Vagina (tissue), 2 donors: Measurements from ENCODE around the gene UBE3D. TPM values are rescaled to one million over a fixed set of nuclear protein-coding genes. Genes with fewer than 3 reads are reported as not detected.

Source experiments
- DNase-seq, 2 donors: peaks; one replicate each; pipeline ENCODE4 v3.0.0-alpha.2; 2017; ENCODE audit errors: extremely low spot score in 2 of 2
- H3K27ac ChIP-seq: fragments of 200-600 bp; sonication (generic); one replicate; pipeline ENCODE4 v1.5.1; 2019
- H3K27me3 ChIP-seq: fragments of 200-600 bp; sonication (generic); one replicate; pipeline ENCODE4 v1.5.1; 2019
- H3K36me3 ChIP-seq, 2 donors: fragments of 200-600 bp; sonication (generic); one replicate each; pipeline ENCODE4 v1.5.1; 2017 to 2019
- H3K4me1 ChIP-seq: fragments of 200-600 bp; sonication (generic); one replicate; pipeline ENCODE4 v1.5.1; 2019
- H3K4me3 ChIP-seq, 2 donors: fragments of 200-600 bp; sonication (generic); 1 replicate in 1 of 2; 2 replicates in 1 of 2; pipeline ENCODE4 v1.5.1; 2016 to 2019
- H3K9me3 ChIP-seq: fragments of 200-600 bp; sonication (generic); one replicate; pipeline ENCODE4 v1.5.1; 2019
- POLR2A ChIP-seq, 2 donors: fragments of 450-650 bp; IDR thresholded peaks; one replicate each; pipeline ENCODE4 v1.6.1; 2017; ENCODE audit warnings: antibody characterized with exemption in 2 of 2, mild to moderate bottlenecking in 2 of 2, moderate library complexity in 2 of 2
- POLR2AphosphoS5 ChIP-seq, 2 donors: sonication (generic); formaldehyde crosslinking; IDR thresholded peaks; one replicate each; pipeline ENCODE4 v1.9.0; 2017; ENCODE audit warnings: antibody characterized with exemption in 2 of 2, mild to moderate bottlenecking in 2 of 2, low read depth in 1 of 2; ENCODE audit not compliant: insufficient read depth in 1 of 2
- intact Hi-C: fragments of 100-400 bp; cut with DNase I; formaldehyde crosslinking; loops from one replicate; pipeline ENCODE4 v1.15.1; 2023
- total RNA-seq: library from RNA; depleted of rRNA; stranded (reverse); fragments of >200 nt; gene quantifications from one replicate; pipeline ENCODE4 v1.2.3, GENCODE V29; 2016
- TF ChIP-seq, protein P1 (sequence below), 3 experiments: fragments of 450-650 bp in 2 of 3; fragments of 200-600 bp in 1 of 3; sonication (generic) in 1 of 3; IDR thresholded peaks; one replicate each; pipeline ENCODE4 v1.5.1; 2017 to 2019; ENCODE audit warnings: antibody characterized with exemption in 3 of 3, mild to moderate bottlenecking in 2 of 3, moderate library complexity in 2 of 3

Gene UBE3D
- total RNA-seq, 1 donor from 2014 or later, result 8.3 TPM

DNA sequence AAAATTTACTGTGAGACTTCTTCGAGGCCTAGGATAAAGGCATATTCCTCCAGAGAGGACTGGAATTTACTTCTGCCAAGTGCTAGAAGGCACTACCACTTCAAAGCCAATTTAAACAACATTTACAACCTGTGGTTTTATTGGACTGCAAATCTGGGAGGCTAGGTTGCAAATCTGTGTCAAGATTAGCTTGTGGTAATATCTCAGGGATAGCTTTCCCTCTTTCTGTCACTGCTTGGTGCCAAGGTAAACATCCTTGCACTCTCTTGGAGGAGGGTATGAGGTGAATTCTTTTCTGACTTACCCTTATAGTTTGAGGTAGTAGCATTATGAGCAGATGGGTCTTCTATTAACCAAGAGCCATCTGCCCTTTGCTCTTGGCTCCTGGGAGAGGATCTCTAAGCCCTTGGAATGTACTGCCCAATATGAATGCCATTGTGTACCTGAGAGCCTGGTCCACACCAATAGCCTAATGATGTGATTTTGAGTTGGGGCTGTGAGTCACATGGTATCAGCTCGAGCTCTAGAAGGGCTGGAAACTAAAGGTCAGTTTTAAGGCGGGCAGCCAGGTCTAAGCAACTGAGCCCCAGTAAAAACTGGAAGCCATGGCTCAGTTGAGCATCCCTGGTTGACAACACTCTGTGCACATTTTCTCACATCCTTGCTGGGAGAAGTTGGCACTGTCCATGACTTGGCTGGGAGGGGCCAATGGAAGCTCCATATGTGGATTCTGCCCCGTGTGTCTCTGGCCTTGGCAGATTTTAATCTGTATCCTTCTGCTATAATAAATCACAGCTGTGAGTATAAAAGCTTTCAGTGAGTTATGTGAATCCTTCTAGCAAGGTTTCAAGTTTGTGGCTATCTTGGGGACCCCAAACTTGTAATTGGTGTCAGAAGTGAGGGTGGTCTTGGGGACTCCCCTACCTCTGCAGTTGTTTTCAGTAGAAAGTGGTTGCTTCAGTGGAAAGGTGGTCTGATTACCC lies 188.1 kb downstream of the UBE3D start:
- no peaks in the 10 kb centered on the region for H3K9me3 ChIP-seq
- no peak for DNase-seq
- no peak overlapping the region for H3K27ac ChIP-seq

DNA sequence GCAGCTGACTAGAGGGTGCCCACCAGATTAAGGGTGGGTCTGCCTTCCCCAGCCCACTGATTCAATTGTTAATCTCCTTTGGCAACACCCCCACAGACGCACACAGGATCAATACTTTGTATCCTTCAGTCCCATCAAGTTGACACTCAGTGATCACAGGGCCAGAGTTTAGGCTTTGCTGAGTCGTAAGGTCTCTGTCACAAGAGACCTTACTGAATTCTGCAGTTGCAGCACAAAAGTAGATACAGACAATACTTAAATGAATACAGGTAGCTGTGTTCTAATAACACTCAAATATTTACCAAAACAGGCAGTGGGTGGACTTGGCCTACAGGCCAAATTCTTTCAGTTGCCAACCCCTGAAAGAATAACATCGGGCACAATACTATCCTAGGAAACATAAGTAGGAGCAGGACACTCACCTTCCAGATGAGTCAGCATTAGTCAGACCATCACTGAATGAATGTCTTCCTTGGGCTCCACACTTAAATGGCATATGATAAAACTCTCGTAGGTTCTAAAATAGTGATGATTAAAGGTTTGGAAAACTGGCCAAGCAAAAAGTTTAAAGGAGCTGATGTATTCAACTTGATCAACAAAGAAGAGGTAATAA lies 190.0 kb downstream of the UBE3D start:
- no peak overlapping the region for H3K27ac ChIP-seq
- intact Hi-C loops, result no loop called here
- TF ChIP-seq, protein P1, sequence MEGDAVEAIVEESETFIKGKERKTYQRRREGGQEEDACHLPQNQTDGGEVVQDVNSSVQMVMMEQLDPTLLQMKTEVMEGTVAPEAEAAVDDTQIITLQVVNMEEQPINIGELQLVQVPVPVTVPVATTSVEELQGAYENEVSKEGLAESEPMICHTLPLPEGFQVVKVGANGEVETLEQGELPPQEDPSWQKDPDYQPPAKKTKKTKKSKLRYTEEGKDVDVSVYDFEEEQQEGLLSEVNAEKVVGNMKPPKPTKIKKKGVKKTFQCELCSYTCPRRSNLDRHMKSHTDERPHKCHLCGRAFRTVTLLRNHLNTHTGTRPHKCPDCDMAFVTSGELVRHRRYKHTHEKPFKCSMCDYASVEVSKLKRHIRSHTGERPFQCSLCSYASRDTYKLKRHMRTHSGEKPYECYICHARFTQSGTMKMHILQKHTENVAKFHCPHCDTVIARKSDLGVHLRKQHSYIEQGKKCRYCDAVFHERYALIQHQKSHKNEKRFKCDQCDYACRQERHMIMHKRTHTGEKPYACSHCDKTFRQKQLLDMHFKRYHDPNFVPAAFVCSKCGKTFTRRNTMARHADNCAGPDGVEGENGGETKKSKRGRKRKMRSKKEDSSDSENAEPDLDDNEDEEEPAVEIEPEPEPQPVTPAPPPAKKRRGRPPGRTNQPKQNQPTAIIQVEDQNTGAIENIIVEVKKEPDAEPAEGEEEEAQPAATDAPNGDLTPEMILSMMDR (IDR thresholded peaks at IDR 0.05), result no peak
- TF ChIP-seq POLR2AphosphoS5 (IDR thresholded peaks at IDR 0.05; ENCODE audit: insufficient read depth in 1 of 2, low read depth in 1 of 2), result peak in 1 of 2 donors; percentile 36
- no peaks in the 10 kb centered on the region for H3K4me1 ChIP-seq
- H3K4me3 ChIP-seq, result no peak overlapping the region
- H3K36me3 ChIP-seq, result no peaks in the 10 kb centered on the region
- no peaks in the 10 kb centered on the region for H3K27me3 ChIP-seq
- no peaks in the 10 kb centered on the region for H3K9me3 ChIP-seq
- DNase-seq, result no peak

More for the DNA sequence above, 188.1 kb downstream of the UBE3D start:
- TF ChIP-seq, protein P1 (IDR thresholded peaks at IDR 0.05), result no peak
- TF ChIP-seq POLR2A (IDR thresholded peaks at IDR 0.05) (no peak), POLR2AphosphoS5 (IDR thresholded peaks at IDR 0.05; ENCODE audit: insufficient read depth in 1 of 2, low read depth in 1 of 2) (no peak)
- Histone ChIP-seq H3K36me3 (no peaks in the 10 kb centered on the region), H3K27me3 (no peaks in the 10 kb centered on the region), H3K4me3 (no peak overlapping the region), H3K4me1 (no peaks in the 10 kb centered on the region)
- intact Hi-C loops, result no loop called here

DNA sequence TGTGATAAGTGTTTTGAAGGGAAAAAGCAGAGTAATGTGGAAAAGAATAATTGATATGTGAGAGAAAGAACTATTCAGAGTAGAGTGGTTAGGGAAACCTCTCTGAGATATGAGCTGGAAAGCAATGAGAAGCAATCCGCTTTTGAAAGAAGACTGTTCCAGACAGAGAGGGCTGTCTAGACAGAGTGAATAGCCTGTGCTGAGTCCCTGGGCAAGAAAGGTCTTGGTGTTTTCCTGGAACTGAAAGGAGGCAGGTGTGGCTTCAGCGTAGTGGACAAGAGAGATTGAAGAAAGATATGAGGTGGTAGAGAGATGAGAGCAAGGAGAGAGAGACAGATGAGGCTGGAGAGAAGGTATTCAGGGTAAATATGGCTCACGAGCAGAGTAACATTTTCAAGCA lies 190.8 kb downstream of the UBE3D start:
- Histone ChIP-seq H3K9me3 (no peaks in the 10 kb centered on the region), H3K4me3 (no peak overlapping the region), H3K27ac (no peak overlapping the region), H3K4me1 (no peaks in the 10 kb centered on the region), H3K27me3 (no peaks in the 10 kb centered on the region), H3K36me3 (no peaks in the 10 kb centered on the region)
- DNase-seq, result no peak
- intact Hi-C loops, result no loop called here
- no peak for TF ChIP-seq POLR2A (IDR thresholded peaks at IDR 0.05)
- no peak for TF ChIP-seq POLR2AphosphoS5 (IDR thresholded peaks at IDR 0.05; ENCODE audit: insufficient read depth in 1 of 2, low read depth in 1 of 2)
- TF ChIP-seq, protein P1 (IDR thresholded peaks at IDR 0.05), result no peak

DNA sequence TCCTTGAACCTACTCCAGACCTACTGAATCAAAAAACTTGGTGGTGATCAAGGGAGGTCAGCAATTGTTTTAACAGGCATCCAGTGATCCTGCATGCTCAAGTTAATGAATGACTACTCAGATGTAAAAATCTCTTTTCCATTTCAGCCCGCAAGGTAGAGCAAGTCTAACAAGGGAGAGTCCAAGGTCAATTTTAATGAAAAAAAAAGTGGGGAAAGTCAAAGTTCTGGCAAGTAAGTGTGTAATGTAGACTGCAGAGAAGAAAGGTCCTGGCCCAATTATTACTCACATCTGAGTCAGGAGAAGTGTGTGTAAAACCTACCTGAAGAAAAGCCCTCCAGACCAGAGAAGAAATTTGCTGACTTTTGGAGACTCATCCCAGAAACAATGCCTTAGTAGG lies 193.5 kb downstream of the UBE3D start:
- H3K4me1 ChIP-seq, result no peaks in the 10 kb centered on the region
- no peaks in the 10 kb centered on the region for H3K27me3 ChIP-seq
- H3K9me3 ChIP-seq, result no peaks in the 10 kb centered on the region
- H3K36me3 ChIP-seq, result no peaks in the 10 kb centered on the region
- intact Hi-C loops, result no loop called here
- no peak overlapping the region for H3K27ac ChIP-seq
- DNase-seq, result no peak
- TF ChIP-seq POLR2A (IDR thresholded peaks at IDR 0.05) (no peak), POLR2AphosphoS5 (IDR thresholded peaks at IDR 0.05; ENCODE audit: insufficient read depth in 1 of 2, low read depth in 1 of 2) (no peak)
- TF ChIP-seq, protein P1 (IDR thresholded peaks at IDR 0.05), result no peak
- no peak overlapping the region for H3K4me3 ChIP-seq
